OCI-LY7 (cell line): Measurements from ENCODE around the gene IFNB1.

Source experiments
- EZH2phosphoT487 ChIP-seq: fragments of 200-600 bp; sonication (generic); IDR thresholded peaks from 2 replicates; pipeline ENCODE4 v1.6.1; 2018; ENCODE audit warnings: low read depth, borderline replicate concordance, mild to moderate bottlenecking, mixed run types, antibody characterized with exemption, low read length, moderate library complexity, mixed read lengths
- TF ChIP-seq, protein P1 (sequence below): fragments of 200-600 bp; sonication (generic); conservative IDR thresholded peaks from 2 replicates; pipeline ENCODE4 v1.5.1; 2014; ENCODE audit warnings: mild to moderate bottlenecking, antibody characterized with exemption, low read length, moderate library complexity, mixed read lengths

DNA sequence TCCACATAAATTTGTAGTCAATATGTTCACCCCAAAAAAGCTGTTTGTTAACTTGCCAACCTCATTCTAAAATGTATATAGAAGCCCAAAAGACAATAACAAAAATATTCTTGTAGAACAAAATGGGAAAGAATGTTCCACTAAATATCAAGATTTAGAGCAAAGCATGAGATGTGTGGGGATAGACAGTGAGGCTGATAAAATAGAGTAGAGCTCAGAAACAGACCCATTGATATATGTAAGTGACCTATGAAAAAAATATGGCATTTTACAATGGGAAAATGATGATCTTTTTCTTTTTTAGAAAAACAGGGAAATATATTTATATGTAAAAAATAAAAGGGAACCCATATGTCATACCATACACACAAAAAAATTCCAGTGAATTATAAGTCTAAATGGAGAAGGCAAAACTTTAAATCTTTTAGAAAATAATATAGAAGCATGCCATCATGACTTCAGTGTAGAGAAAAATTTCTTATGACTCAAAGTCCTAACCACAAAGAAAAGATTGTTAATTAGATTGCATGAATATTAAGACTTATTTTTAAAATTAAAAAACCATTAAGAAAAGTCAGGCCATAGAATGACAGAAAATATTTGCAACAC lies 6.6 kb upstream of the IFNB1 start:
- TF ChIP-seq, protein P1, sequence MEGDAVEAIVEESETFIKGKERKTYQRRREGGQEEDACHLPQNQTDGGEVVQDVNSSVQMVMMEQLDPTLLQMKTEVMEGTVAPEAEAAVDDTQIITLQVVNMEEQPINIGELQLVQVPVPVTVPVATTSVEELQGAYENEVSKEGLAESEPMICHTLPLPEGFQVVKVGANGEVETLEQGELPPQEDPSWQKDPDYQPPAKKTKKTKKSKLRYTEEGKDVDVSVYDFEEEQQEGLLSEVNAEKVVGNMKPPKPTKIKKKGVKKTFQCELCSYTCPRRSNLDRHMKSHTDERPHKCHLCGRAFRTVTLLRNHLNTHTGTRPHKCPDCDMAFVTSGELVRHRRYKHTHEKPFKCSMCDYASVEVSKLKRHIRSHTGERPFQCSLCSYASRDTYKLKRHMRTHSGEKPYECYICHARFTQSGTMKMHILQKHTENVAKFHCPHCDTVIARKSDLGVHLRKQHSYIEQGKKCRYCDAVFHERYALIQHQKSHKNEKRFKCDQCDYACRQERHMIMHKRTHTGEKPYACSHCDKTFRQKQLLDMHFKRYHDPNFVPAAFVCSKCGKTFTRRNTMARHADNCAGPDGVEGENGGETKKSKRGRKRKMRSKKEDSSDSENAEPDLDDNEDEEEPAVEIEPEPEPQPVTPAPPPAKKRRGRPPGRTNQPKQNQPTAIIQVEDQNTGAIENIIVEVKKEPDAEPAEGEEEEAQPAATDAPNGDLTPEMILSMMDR = no peak
- TF ChIP-seq EZH2phosphoT487 = no peak
